IPS-18a (cell line): ENCODE results near the gene MED9.

Source experiments
- H3K27ac ChIP-seq: one replicate; pipeline ENCODE4 v1.5.1; 2013; ENCODE audit warnings: low read length
- H3K27me3 ChIP-seq: one replicate; pipeline ENCODE4 v1.6.1; 2013; ENCODE audit warnings: mild to moderate bottlenecking, low read length; ENCODE audit not compliant: control insufficient read depth, insufficient read depth
- H3K36me3 ChIP-seq: one replicate; pipeline ENCODE4 v1.6.1; 2013; ENCODE audit warnings: low read depth, low read length; ENCODE audit not compliant: control insufficient read depth
- H3K4me1 ChIP-seq: one replicate; pipeline ENCODE4 v1.6.1; 2013; ENCODE audit warnings: low read depth, low read length; ENCODE audit not compliant: control insufficient read depth
- H3K4me3 ChIP-seq: one replicate; pipeline ENCODE4 v1.5.1; 2013; ENCODE audit warnings: low read length
- H3K9ac ChIP-seq: one replicate; pipeline ENCODE4 v1.6.1; 2013; ENCODE audit warnings: mild to moderate bottlenecking, low read length, moderate library complexity
- H3K9me3 ChIP-seq: one replicate; pipeline ENCODE4 v1.6.1; 2013; ENCODE audit warnings: low read depth, low read length; ENCODE audit not compliant: control insufficient read depth

The MED9 gene

GRCh38 chr17:17538417-17539391 is 61.9 kb downstream of the MED9 start:
- Histone ChIP-seq H3K4me3 (no peak overlapping the region), H3K9me3 (no peaks in the 10 kb centered on the region), H3K27me3 (no peaks in the 10 kb centered on the region), H3K9ac (no peak overlapping the region), H3K27ac (no peak overlapping the region), H3K36me3 (no peaks in the 10 kb centered on the region), H3K4me1 (no peaks in the 10 kb centered on the region)

GRCh38 chr17:17539591-17539990 is 62.8 kb downstream of the MED9 start:
- no peak overlapping the region for H3K4me3 ChIP-seq
- H3K27ac ChIP-seq = no peak overlapping the region
- no peaks in the 10 kb centered on the region for H3K27me3 ChIP-seq
- no peaks in the 10 kb centered on the region for H3K4me1 ChIP-seq
- no peaks in the 10 kb centered on the region for H3K36me3 ChIP-seq
- H3K9me3 ChIP-seq = no peaks in the 10 kb centered on the region
- H3K9ac ChIP-seq = no peak overlapping the region

DNA sequence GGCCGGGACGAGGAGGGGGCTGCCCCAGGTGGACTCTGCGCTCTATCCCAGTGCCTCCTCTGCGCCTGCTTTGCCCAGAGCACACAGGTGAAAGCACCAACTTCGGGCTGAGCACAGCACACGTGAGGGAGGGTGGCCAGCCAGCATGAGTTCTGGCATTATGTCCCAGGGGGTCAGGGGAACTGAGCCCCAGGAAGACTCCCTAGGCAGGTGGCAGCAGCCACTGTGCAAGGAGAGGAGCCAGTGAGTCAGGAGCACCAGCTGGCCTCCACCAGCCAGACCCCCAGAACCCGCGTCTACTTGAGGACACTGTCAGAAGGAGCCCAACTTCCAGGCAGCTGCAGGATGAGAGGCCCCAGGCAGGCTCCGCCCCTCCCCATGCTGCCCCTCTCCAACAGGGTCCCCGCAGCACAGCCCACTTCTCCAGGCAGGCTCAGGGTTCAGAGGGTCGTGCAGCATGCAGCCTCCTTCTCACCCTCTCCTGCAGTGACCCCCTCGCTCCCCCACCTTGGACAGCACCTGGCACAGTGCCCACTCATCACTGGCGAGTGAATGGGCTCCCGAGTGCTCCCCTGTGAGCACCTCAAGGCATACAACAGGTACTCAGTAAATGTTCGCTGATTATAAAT is 63.6 kb downstream of the MED9 start:
- H3K9me3 ChIP-seq = no peaks in the 10 kb centered on the region
- no peak overlapping the region for H3K9ac ChIP-seq
- H3K36me3 ChIP-seq = no peaks in the 10 kb centered on the region
- no peaks in the 10 kb centered on the region for H3K4me1 ChIP-seq
- H3K27ac ChIP-seq = no peak overlapping the region
- no peaks in the 10 kb centered on the region for H3K27me3 ChIP-seq
- H3K4me3 ChIP-seq = no peak overlapping the region

- no peaks in the 10 kb centered on the region for H3K36me3 ChIP-seq
- H3K4me3 ChIP-seq = no peak overlapping the region
- H3K9me3 ChIP-seq = no peaks in the 10 kb centered on the region
- no peak overlapping the region for H3K9ac ChIP-seq
- H3K27me3 ChIP-seq = no peaks in the 10 kb centered on the region
- no peaks in the 10 kb centered on the region for H3K4me1 ChIP-seq
- H3K27ac ChIP-seq = no peak overlapping the region
These were observed 64.3 kb downstream of the MED9 start for GRCh38 chr17:17540935-17541639.

DNA sequence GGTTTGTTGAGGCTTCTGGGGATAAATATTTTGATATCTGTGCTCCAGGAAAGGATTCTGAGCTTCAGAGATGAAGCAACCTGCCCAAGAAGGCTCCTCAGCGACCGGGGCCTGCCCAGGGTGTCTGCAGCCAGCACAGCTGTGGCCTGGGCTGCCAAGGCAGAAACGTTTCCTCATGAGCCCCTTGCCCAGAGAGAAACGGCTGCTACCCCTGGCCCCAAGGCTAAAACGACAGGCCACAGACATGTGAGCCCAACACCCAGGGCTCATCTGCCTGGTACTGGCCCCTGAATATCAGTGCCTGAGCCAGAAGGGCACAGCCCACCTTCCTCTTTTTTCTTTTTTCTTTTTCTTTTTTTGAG is 64.8 kb downstream of the MED9 start:
- Histone ChIP-seq H3K4me1 (no peaks in the 10 kb centered on the region), H3K4me3 (no peak overlapping the region), H3K9ac (no peak overlapping the region)

More for the DNA sequence above, 64.8 kb downstream of the MED9 start:
- Histone ChIP-seq H3K36me3 (no peaks in the 10 kb centered on the region), H3K9me3 (no peaks in the 10 kb centered on the region), H3K27me3 (no peaks in the 10 kb centered on the region), H3K27ac (no peak overlapping the region)
